B cell (primary cell): ENCODE measurements around the gene STK33. TPM values are rescaled to one million over a fixed set of nuclear protein-coding genes. Genes with fewer than 3 reads are reported as not detected.

Experiments
- ATAC-seq: fragments of 200-7000 bp; cut with Tn5 transposase; one replicate; pipeline ENCODE4 v1.10.0; 2021; ENCODE audit warnings: low read depth, mild to moderate bottlenecking, moderate number of reproducible peaks, moderate library complexity
- CTCF ChIA-PET: fragments of 350-600 bp; sonication (Branson Sonifier 250); formaldehyde crosslinking; loops from one replicate; lab custom pipeline; 2021; ENCODE audit warnings: antibody characterized with exemption, inconsistent platforms; lab: Charles Lee
- POLR2A ChIA-PET: fragments of 350-600 bp; sonication (Branson Sonifier 250); formaldehyde crosslinking; loops from one replicate; lab custom pipeline; 2021; ENCODE audit warnings: antibody characterized with exemption; lab: Charles Lee
- DNase-seq: peaks from one replicate; pipeline ENCODE4 v3.0.0; 2013
- H2AFZ ChIP-seq: 2 replicates; pipeline ENCODE4 v1.6.1; 2012; ENCODE audit warnings: mild to moderate bottlenecking, low read depth, low read length; ENCODE audit not compliant: insufficient read depth, poor library complexity, severe bottlenecking
- H3K27ac ChIP-seq, 2 donors: 1 replicate in 1 of 2; 2 replicates in 1 of 2; pipeline ENCODE4 v1.5.1; 2012 to 2013; ENCODE audit warnings: low read length in 2 of 2, mild to moderate bottlenecking in 2 of 2, moderate library complexity in 1 of 2
- H3K27me3 ChIP-seq, 4 experiments: fragments of 200-600 bp in 1 of 4; sonication (generic) in 1 of 4; replicated peaks in 1 of 4; 1 replicate in 2 of 4; 2 replicates in 2 of 4; pipeline versions ENCODE4 v1.6.1 to v1.7.0; 2013 to 2016; ENCODE audit warnings: low read length in 3 of 4, mild to moderate bottlenecking in 2 of 4, mixed read lengths in 1 of 4, moderate library complexity in 1 of 4; ENCODE audit not compliant: insufficient read depth in 4 of 4, control insufficient read depth in 3 of 4; ENCODE audit errors: control extremely low read depth in 1 of 4
- H3K36me3 ChIP-seq, 2 experiments: replicated peaks in 1 of 2; 1 replicate in 1 of 2; 2 replicates in 1 of 2; pipeline versions ENCODE4 v1.6.1 to v1.7.1; 2013; ENCODE audit warnings: low read length in 1 of 2; ENCODE audit not compliant: insufficient read depth in 2 of 2, control insufficient read depth in 1 of 2; ENCODE audit errors: control extremely low read depth in 1 of 2, extremely low read depth in 1 of 2
- H3K4me1 ChIP-seq, 2 donors: fragments of 200-600 bp in 1 of 2; sonication (generic) in 1 of 2; 1 replicate in 1 of 2; 2 replicates in 1 of 2; pipeline versions ENCODE4 v1.5.1 to v1.6.1; 2013 to 2017; ENCODE audit warnings: low read length in 2 of 2; ENCODE audit not compliant: control insufficient read depth in 2 of 2, insufficient read depth in 2 of 2
- H3K4me2 ChIP-seq: replicated peaks from 2 replicates; pipeline ENCODE3; 2012; ENCODE audit warnings: mild to moderate bottlenecking, low read depth, low read length; ENCODE audit not compliant: poor library complexity, severe bottlenecking
- H3K4me3 ChIP-seq, 5 experiments: fragments of 200-600 bp in 1 of 5; sonication (generic) in 1 of 5; 1 replicate in 3 of 5; 2 replicates in 2 of 5; pipeline versions ENCODE4 v1.5.1 to v1.7.0; 2011 to 2016; ENCODE audit warnings: low read length in 4 of 5, mild to moderate bottlenecking in 4 of 5, low read depth in 2 of 5, control low read depth in 1 of 5, moderate library complexity in 1 of 5; ENCODE audit not compliant: insufficient read depth in 1 of 5; ENCODE audit errors: control extremely low read depth in 1 of 5, extremely low read depth in 1 of 5
- H3K79me2 ChIP-seq: fragments of 200-600 bp; sonication (generic); one replicate; pipeline ENCODE4 v1.6.0; 2016; ENCODE audit warnings: low read length; ENCODE audit not compliant: control insufficient read depth, insufficient read depth
- H3K9ac ChIP-seq: fragments of 200-600 bp; sonication (generic); 2 replicates; pipeline ENCODE4 v1.6.1; 2017; ENCODE audit warnings: mild to moderate bottlenecking, low read length, moderate library complexity
- H3K9me3 ChIP-seq, 3 donors: one replicate each; pipeline versions ENCODE4 v1.6.1 to v1.7.1; 2013; ENCODE audit warnings: low read length in 2 of 3; ENCODE audit not compliant: control insufficient read depth in 2 of 3, insufficient read depth in 1 of 3; ENCODE audit errors: control extremely low read depth in 1 of 3
- H4K20me1 ChIP-seq: 2 replicates; pipeline ENCODE4 v1.6.0; 2012; ENCODE audit warnings: mild to moderate bottlenecking, low read length; ENCODE audit not compliant: insufficient read depth, control insufficient read depth, poor library complexity, severe bottlenecking
- H3K27ac Mint-ChIP-seq: one replicate; pipeline ENCODE4 v1.8.0; 2021; ENCODE audit warnings: mixed read lengths
- H3K27me3 Mint-ChIP-seq: one replicate; pipeline ENCODE4 v1.8.0; 2021; ENCODE audit warnings: mixed read lengths
- H3K4me1 Mint-ChIP-seq: one replicate; pipeline ENCODE4 v1.8.0; 2021; ENCODE audit warnings: mixed read lengths
- H3K4me3 Mint-ChIP-seq: one replicate; pipeline ENCODE4 v1.8.0; 2021; ENCODE audit warnings: mixed read lengths
- H3K9me3 Mint-ChIP-seq: one replicate; pipeline ENCODE4 v1.8.0; 2022; ENCODE audit warnings: mixed read lengths; ENCODE audit not compliant: insufficient read depth
- CTCF ChIP-seq: fragments of 200-600 bp; IDR thresholded peaks from one replicate; pipeline ENCODE4 v1.8.0; 2022; ENCODE audit warnings: antibody characterized with exemption, mild to moderate bottlenecking
- EZH2 ChIP-seq: IDR thresholded peaks from 2 replicates; pipeline ENCODE4 v1.6.1; 2012; ENCODE audit warnings: borderline replicate concordance, low read depth, mild to moderate bottlenecking, moderate library complexity, low read length; ENCODE audit not compliant: insufficient read depth, poor library complexity, severe bottlenecking
- WGBS: methylation state at CpG from one replicate; pipeline ENCODE4 v1.1.5; 2013; ENCODE audit warnings: missing lambda C conversion rate; ENCODE audit not compliant: insufficient coverage; 5-methylcytosine and 5-hydroxymethylcytosine counted together
- intact Hi-C: fragments of 100-400 bp; cut with micrococcal nuclease; formaldehyde crosslinking; loops from one replicate; pipeline ENCODE4 v1.10.0; 2022
- polyA plus RNA-seq: library from polyadenylated mRNA; depleted of rRNA; stranded (reverse); fragments of >200 nt; gene quantifications from 2 replicates; pipeline ENCODE4 v1.2.3, GENCODE V29; 2012
- total RNA-seq, 2 donors: library from RNA; stranded (reverse); fragments of 120-200 nt in 1 of 2; gene quantifications; 1 replicate in 1 of 2; 2 replicates in 1 of 2; pipeline versions ENCODE4 v1.2.3 to v1.2.4, GENCODE V29; 2013 to 2022

STK33 gene
- total and polyA plus RNA-seq, 2 donors (not counting 1 experiment from before 2014, with no cell fraction given): 3.1 to 9.3 TPM

- Mint-ChIP-seq H3K4me1 (peaks cover 47% of the 10 kb centered on the region), H3K4me3 (peak overlapping the region; percentile 64), H3K27ac (peak overlapping the region; percentile 85), H3K27me3 (no peaks in the 10 kb centered on the region), H3K9me3 (no peaks in the 10 kb centered on the region)
- Histone ChIP-seq H3K27ac (peak overlapping the region; percentile 30 to 90), H3K9ac (peak overlapping the region; percentile 20), H3K4me2 (peak overlapping the region; percentile 64), H3K27me3 (no peaks in the 10 kb centered on the region), H4K20me1 (no peaks in the 10 kb centered on the region), H3K4me3 (peak overlapping the region in 1 of 5 experiments; percentile 8), H3K4me1 (peaks cover 45 to 46% of the 10 kb centered on the region in 2 donors), H3K9me3 (no peaks in the 10 kb centered on the region), H3K36me3 (no peaks in the 10 kb centered on the region), H2AFZ (peak overlapping the region; percentile 29), H3K79me2 (no peaks in the 10 kb centered on the region)
- WGBS: 93% methylated on average over 3 of the region's 4 CpGs
- DNase-seq (peak; percentile 6), ATAC-seq (no peak)
- CTCF ChIA-PET: interaction anchor here (1.7 to 2.2 kb wide), 2 partner anchors 36 to 268 kb away, joined by 5 to 11 read pairs; partner anchors contain the start of gene LMO1
- no peak for TF ChIP-seq EZH2
- TF ChIP-seq CTCF: no peak
- POLR2A ChIA-PET: no interaction called here
- intact Hi-C loops: no loop called here
Measured at GRCh38 chr11:8531312-8531711, 62.7 kb downstream of the STK33 start.

- Histone ChIP-seq H3K9ac (no peak overlapping the region), H4K20me1 (no peaks in the 10 kb centered on the region), H3K9me3 (peaks cover 0 to 7% (median 0%) of the 10 kb centered on the region in 3 donors), H3K36me3 (no peaks in the 10 kb centered on the region), H3K4me3 (no peak overlapping the region), H3K27me3 (no peaks in the 10 kb centered on the region), H3K27ac (no peak overlapping the region), H2AFZ (no peak overlapping the region), H3K79me2 (no peaks in the 10 kb centered on the region), H3K4me1 (peaks cover 35 to 36% of the 10 kb centered on the region in 2 donors), H3K4me2 (no peak overlapping the region)
- Mint-ChIP-seq H3K9me3 (no peaks in the 10 kb centered on the region), H3K4me1 (peaks cover 35% of the 10 kb centered on the region), H3K27ac (no peak overlapping the region), H3K27me3 (no peaks in the 10 kb centered on the region), H3K4me3 (no peak overlapping the region)
- DNase-seq: no peak
- no peak for TF ChIP-seq EZH2
- no peak for TF ChIP-seq CTCF
- ChIA-PET CTCF (no interaction called here), POLR2A (no interaction called here)
- intact Hi-C loops: no loop called here
- ATAC-seq: no peak
- WGBS: no CpG with 5 or more reads among the region's 3 CpGs
Measured at GRCh38 chr11:8527939-8528338, 66.1 kb downstream of the STK33 start.
